NCI-H446 (cell line): ENCODE data around the gene TLE4.
"Not testable (repeated sequence)": the region's sequence is repeated elsewhere in the genome, so short reads cannot be mapped to it uniquely, and the experiment has no call there.

Experiments used
- DNase-seq, 2 experiments: peaks; one replicate each; lab custom pipeline; 2025; lab: John Stamatoyannopoulos, UW

TLE4 gene

GRCh38 chr9:79736051-79736450 is 164.3 kb downstream of the TLE4 start:
- DNase-seq: no peak

GRCh38 chr9:79741381-79741780 is 169.6 kb downstream of the TLE4 start:
- no peak for DNase-seq

GRCh38 chr9:79742110-79742721 is 170.5 kb downstream of the TLE4 start:
- no peak for DNase-seq

GRCh38 chr9:79744521-79744920 is 172.8 kb downstream of the TLE4 start:
- no peak for DNase-seq

GRCh38 chr9:79745752-79746336 is 174.1 kb downstream of the TLE4 start:
- no peak for DNase-seq

- not testable (repeated sequence) for DNase-seq
These were observed 180.2 kb downstream of the TLE4 start for GRCh38 chr9:79751895-79752466.

GRCh38 chr9:79756414-79756813 is 184.6 kb downstream of the TLE4 start:
- DNase-seq: no peak

GRCh38 chr9:79757074-79757473 is 185.3 kb downstream of the TLE4 start:
- no peak for DNase-seq

GRCh38 chr9:79757881-79758669 is 186.3 kb downstream of the TLE4 start:
- DNase-seq: no peak

- DNase-seq: no peak
These were observed 187.7 kb downstream of the TLE4 start for GRCh38 chr9:79759460-79759859.

GRCh38 chr9:79762070-79762469 is 190.3 kb downstream of the TLE4 start:
- no peak for DNase-seq

GRCh38 chr9:79763671-79764285 is 192.0 kb downstream of the TLE4 start:
- no peak for DNase-seq

- DNase-seq: no peak
These were observed 192.6 kb downstream of the TLE4 start for GRCh38 chr9:79764374-79764773.

- no peak for DNase-seq
These were observed 193.7 kb downstream of the TLE4 start for GRCh38 chr9:79765466-79765865.

- DNase-seq: no peak
These were observed 194.3 kb downstream of the TLE4 start for GRCh38 chr9:79766091-79766490.

- DNase-seq: no peak
These were observed 196.4 kb downstream of the TLE4 start for GRCh38 chr9:79768194-79768593.

- DNase-seq: no peak
These were observed 197.9 kb downstream of the TLE4 start for GRCh38 chr9:79769476-79770275.

- DNase-seq: no peak
These were observed 202.6 kb downstream of the TLE4 start for GRCh38 chr9:79774356-79774755.
